HEK293 (cell line): Measurements from ENCODE around the gene SPTLC2.

Source experiments
- CTCF ChIA-PET: fragments of 350-600 bp; formaldehyde crosslinking; extraction: SDS; loops from one replicate; lab custom pipeline; 2021; ENCODE audit warnings: antibody characterized with exemption; lab: Yijun Ruan, JAX
- POLR2A ChIA-PET: fragments of 300-600 bp; formaldehyde crosslinking; extraction: SDS; loops from one replicate; lab custom pipeline; 2020; ENCODE audit warnings: antibody characterized with exemption, inconsistent platforms; lab: Yijun Ruan, JAX
- H3K27ac ChIP-seq: fragments of 200-500 bp; sonication (Bioruptor generic); 2 replicates; pipeline ENCODE4 v1.5.1; 2014; ENCODE audit warnings: low read depth, low read length, control low read depth, inconsistent platforms; ENCODE audit errors: extremely low read depth
- H3K36me3 ChIP-seq, 2 experiments: fragments of 200-500 bp in 1 of 2; sonication (Bioruptor generic) in 1 of 2; 1 replicate in 1 of 2; 2 replicates in 1 of 2; pipeline ENCODE4 v1.5.1; 2014 to 2017; ENCODE audit warnings: inconsistent platforms in 2 of 2, low read length in 2 of 2; ENCODE audit not compliant: control insufficient read depth in 2 of 2, insufficient read depth in 1 of 2
- H3K4me1 ChIP-seq: fragments of 200-500 bp; sonication (Bioruptor generic); 2 replicates; pipeline ENCODE4 v1.5.1; 2014; ENCODE audit warnings: mild to moderate bottlenecking, low read length, inconsistent platforms; ENCODE audit not compliant: control insufficient read depth, insufficient read depth
- H3K4me3 ChIP-seq: 2 replicates; pipeline ENCODE4 v1.5.1; 2011; ENCODE audit warnings: low read depth, mild to moderate bottlenecking, control low read depth, low read length, moderate library complexity
- H3K9me3 ChIP-seq: fragments of 200-500 bp; sonication (Bioruptor generic); 2 replicates; pipeline ENCODE4 v1.5.1; 2014; ENCODE audit warnings: low read depth, low read length, inconsistent platforms; ENCODE audit not compliant: control insufficient read depth, insufficient read depth
- BCL11B ChIP-seq: fragments of 450-650 bp; formaldehyde crosslinking; IDR thresholded peaks from 2 replicates; pipeline ENCODE4 v1.5.1; 2016; ENCODE audit warnings: low read depth, missing biosample characterization, missing genetic modification characterization
- FEZF1 ChIP-seq: fragments of 450-650 bp; formaldehyde crosslinking; IDR thresholded peaks from 2 replicates; pipeline ENCODE4 v1.5.1; 2016; ENCODE audit warnings: missing biosample characterization, missing genetic modification characterization
- GLIS1 ChIP-seq: fragments of 450-650 bp; formaldehyde crosslinking; IDR thresholded peaks from 2 replicates; pipeline ENCODE4 v1.5.1; 2016; ENCODE audit warnings: missing biosample characterization, missing genetic modification characterization
- KLF10 ChIP-seq: fragments of 450-650 bp; IDR thresholded peaks from 2 replicates; pipeline ENCODE4 v1.5.1; 2018; ENCODE audit warnings: missing biosample characterization, mild to moderate bottlenecking, missing genetic modification characterization
- SP2 ChIP-seq: fragments of 450-650 bp; formaldehyde crosslinking; IDR thresholded peaks from 2 replicates; pipeline ENCODE4 v1.5.1; 2016; ENCODE audit warnings: missing biosample characterization, missing genetic modification characterization
- SP3 ChIP-seq: fragments of 450-650 bp; formaldehyde crosslinking; IDR thresholded peaks from 2 replicates; pipeline ENCODE4 v1.5.1; 2016; ENCODE audit warnings: missing biosample characterization, missing genetic modification characterization
- YY1 ChIP-seq: fragments of 450-650 bp; formaldehyde crosslinking; IDR thresholded peaks from 2 replicates; pipeline ENCODE4 v1.5.1; 2018; ENCODE audit warnings: missing biosample characterization, missing genetic modification characterization
- YY2 ChIP-seq: fragments of 450-650 bp; formaldehyde crosslinking; IDR thresholded peaks from 2 replicates; pipeline ENCODE4 v1.5.1; 2016; ENCODE audit warnings: missing biosample characterization, missing genetic modification characterization
- ZBTB7A ChIP-seq: fragments of 450-650 bp; formaldehyde crosslinking; IDR thresholded peaks from 2 replicates; pipeline ENCODE4 v1.5.1; 2016; ENCODE audit warnings: low read depth, missing biosample characterization, missing genetic modification characterization
- ZIC2 ChIP-seq: fragments of 450-650 bp; formaldehyde crosslinking; IDR thresholded peaks from 2 replicates; pipeline ENCODE4 v1.5.1; 2016; ENCODE audit warnings: missing biosample characterization, missing genetic modification characterization
- ZNF157 ChIP-seq: fragments of 450-650 bp; formaldehyde crosslinking; IDR thresholded peaks from 2 replicates; pipeline ENCODE4 v1.5.1; 2016; ENCODE audit warnings: missing biosample characterization, missing genetic modification characterization
- ZNF16 ChIP-seq: fragments of 450-650 bp; formaldehyde crosslinking; IDR thresholded peaks from 2 replicates; pipeline ENCODE4 v1.5.1; 2016; ENCODE audit warnings: low read depth, missing biosample characterization, missing genetic modification characterization
- ZNF202 ChIP-seq: fragments of 450-650 bp; formaldehyde crosslinking; IDR thresholded peaks from 2 replicates; pipeline ENCODE4 v1.5.1; 2016; ENCODE audit warnings: missing biosample characterization, missing genetic modification characterization, borderline replicate concordance
- ZNF214 ChIP-seq: fragments of 450-650 bp; formaldehyde crosslinking; IDR thresholded peaks from 2 replicates; pipeline ENCODE4 v1.5.1; 2017; ENCODE audit warnings: missing biosample characterization, mild to moderate bottlenecking, missing genetic modification characterization, borderline replicate concordance
- ZNF404 ChIP-seq: fragments of 450-650 bp; formaldehyde crosslinking; IDR thresholded peaks from 2 replicates; pipeline ENCODE4 v1.5.1; 2017; ENCODE audit warnings: missing biosample characterization, missing genetic modification characterization
- ZNF426 ChIP-seq: fragments of 450-650 bp; formaldehyde crosslinking; IDR thresholded peaks from 2 replicates; pipeline ENCODE4 v1.5.1; 2017; ENCODE audit warnings: missing biosample characterization, missing genetic modification characterization, mild to moderate bottlenecking, inconsistent platforms, moderate library complexity
- ZNF530 ChIP-seq: fragments of 450-650 bp; formaldehyde crosslinking; IDR thresholded peaks from 2 replicates; pipeline ENCODE4 v1.5.1; 2016; ENCODE audit warnings: low read depth, missing biosample characterization, missing genetic modification characterization
- ZNF610 ChIP-seq: fragments of 450-650 bp; formaldehyde crosslinking; IDR thresholded peaks from 2 replicates; pipeline ENCODE4 v1.5.1; 2016; ENCODE audit warnings: missing biosample characterization, missing genetic modification characterization, borderline replicate concordance
- ZNF654 ChIP-seq: fragments of 450-650 bp; formaldehyde crosslinking; IDR thresholded peaks from 2 replicates; pipeline ENCODE4 v1.5.1; 2016; ENCODE audit warnings: low read depth, missing biosample characterization, missing genetic modification characterization
- ZNF707 ChIP-seq: fragments of 450-650 bp; formaldehyde crosslinking; IDR thresholded peaks from 2 replicates; pipeline ENCODE4 v1.5.1; 2016; ENCODE audit warnings: missing biosample characterization, missing genetic modification characterization
- TF ChIP-seq, protein P1 (sequence below): fragments of 450-650 bp; formaldehyde crosslinking; IDR thresholded peaks from 2 replicates; pipeline ENCODE4 v1.5.1; 2016; ENCODE audit warnings: missing biosample characterization, missing genetic modification characterization
- TF ChIP-seq, protein P2 (sequence below): fragments of 450-650 bp; formaldehyde crosslinking; IDR thresholded peaks from 2 replicates; pipeline ENCODE4 v1.5.1; 2016; ENCODE audit warnings: missing biosample characterization, missing genetic modification characterization
- TF ChIP-seq, protein P3 (sequence below): sonication (generic); formaldehyde crosslinking; IDR thresholded peaks from 2 replicates; pipeline ENCODE4 v1.8.1; 2022; ENCODE audit warnings: mild to moderate bottlenecking, moderate library complexity, missing genetic modification reagents
- TF ChIP-seq, protein P4 (sequence below): fragments of 450-650 bp; formaldehyde crosslinking; IDR thresholded peaks from 2 replicates; pipeline ENCODE4 v1.5.1; 2016; ENCODE audit warnings: missing biosample characterization, missing genetic modification characterization
- TF ChIP-seq, protein P5 (sequence below): fragments of 450-650 bp; formaldehyde crosslinking; IDR thresholded peaks from 2 replicates; pipeline ENCODE4 v1.5.1; 2016; ENCODE audit warnings: missing biosample characterization, missing genetic modification characterization
- TF ChIP-seq, protein P6 (sequence below): fragments of 450-650 bp; formaldehyde crosslinking; IDR thresholded peaks from 2 replicates; pipeline ENCODE4 v1.5.1; 2016; ENCODE audit warnings: missing biosample characterization, missing genetic modification characterization, low read depth
- TF ChIP-seq, protein P7 (sequence below): fragments of 450-650 bp; formaldehyde crosslinking; IDR thresholded peaks from 2 replicates; pipeline ENCODE4 v1.5.1; 2016; ENCODE audit warnings: missing biosample characterization, missing genetic modification characterization

SPTLC2 gene

DNA sequence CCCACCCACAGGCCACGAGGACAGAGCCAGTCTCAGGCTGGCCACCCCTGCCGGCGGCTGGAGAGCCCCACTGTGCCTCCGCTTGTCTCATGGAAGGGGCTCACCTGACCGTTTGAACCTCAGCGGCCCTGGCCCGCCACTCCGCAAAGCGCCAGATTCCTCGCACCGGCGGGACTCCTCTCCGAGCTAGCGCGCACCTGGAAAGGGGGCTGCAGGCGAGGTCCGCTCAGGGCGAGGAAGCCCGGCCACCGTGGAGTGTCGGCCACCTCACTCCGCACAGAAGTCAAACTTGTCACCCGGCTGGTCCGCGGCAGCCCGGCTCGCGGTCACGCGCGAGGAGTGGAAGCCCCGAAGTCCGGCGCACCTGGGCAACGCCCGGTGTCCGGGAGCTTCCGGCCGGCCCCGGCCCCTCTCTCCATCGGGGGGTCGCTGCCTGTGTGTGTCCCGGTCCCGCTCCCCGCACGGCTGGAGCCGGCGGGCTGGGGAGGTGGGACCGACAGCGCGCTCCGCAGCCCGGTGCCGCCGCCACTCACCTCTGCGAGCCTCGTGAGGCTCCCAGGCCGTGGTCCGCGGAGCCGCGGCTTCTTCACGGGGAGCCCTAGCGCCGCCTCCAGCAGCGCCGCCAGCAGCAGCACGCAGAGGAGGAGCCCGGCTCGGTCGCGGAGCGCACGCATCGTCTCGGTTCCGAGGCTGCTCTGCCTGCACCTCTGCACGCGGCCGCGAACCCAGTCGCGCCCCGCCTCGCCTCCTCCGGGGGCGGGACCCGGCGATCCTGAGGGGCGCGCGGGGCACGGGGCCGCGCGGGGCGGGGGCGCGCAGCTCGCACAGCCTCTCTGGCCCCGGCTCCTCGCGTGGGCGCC is 118.1 kb downstream of the SPTLC2 start, which contains the start of gene ISM2 (continued):
- TF ChIP-seq, protein P1, sequence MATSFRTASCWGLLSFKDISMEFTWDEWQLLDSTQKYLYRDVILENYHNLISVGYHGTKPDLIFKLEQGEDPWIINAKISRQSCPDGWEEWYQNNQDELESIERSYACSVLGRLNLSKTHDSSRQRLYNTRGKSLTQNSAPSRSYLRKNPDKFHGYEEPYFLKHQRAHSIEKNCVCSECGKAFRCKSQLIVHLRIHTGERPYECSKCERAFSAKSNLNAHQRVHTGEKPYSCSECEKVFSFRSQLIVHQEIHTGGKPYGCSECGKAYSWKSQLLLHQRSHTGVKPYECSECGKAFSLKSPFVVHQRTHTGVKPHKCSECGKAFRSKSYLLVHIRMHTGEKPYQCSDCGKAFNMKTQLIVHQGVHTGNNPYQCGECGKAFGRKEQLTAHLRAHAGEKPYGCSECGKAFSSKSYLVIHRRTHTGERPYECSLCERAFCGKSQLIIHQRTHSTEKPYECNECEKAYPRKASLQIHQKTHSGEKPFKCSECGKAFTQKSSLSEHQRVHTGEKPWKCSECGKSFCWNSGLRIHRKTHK (tag by site-specific recombination), result no peak
- TF ChIP-seq, protein P2, sequence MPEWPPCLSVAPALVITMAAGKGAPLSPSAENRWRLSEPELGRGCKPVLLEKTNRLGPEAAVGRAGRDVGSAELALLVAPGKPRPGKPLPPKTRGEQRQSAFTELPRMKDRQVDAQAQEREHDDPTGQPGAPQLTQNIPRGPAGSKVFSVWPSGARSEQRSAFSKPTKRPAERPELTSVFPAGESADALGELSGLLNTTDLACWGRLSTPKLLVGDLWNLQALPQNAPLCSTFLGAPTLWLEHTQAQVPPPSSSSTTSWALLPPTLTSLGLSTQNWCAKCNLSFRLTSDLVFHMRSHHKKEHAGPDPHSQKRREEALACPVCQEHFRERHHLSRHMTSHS (tag by site-specific recombination), result no peak
- TF ChIP-seq ZIC2 (tag by site-specific recombination) (peak; percentile 28; the same call in 1 of the 2 replicates), ZNF157 (tag by site-specific recombination) (no peak), GLIS1 (peak; percentile 51; the same call in 1 of the 2 replicates), ZNF214 (tag by site-specific recombination) (no peak), ZNF202 (tag by site-specific recombination) (no peak), FEZF1 (tag by site-specific recombination) (no peak), YY1 (tag by site-specific recombination) (no peak), ZNF404 (no peak), ZNF707 (tag by site-specific recombination) (no peak), ZNF654 (tag by site-specific recombination) (no peak), BCL11B (tag by site-specific recombination) (no peak), ZNF426 (no peak), SP3 (tag by site-specific recombination) (no peak), YY2 (tag by site-specific recombination) (no peak), KLF10 (no peak)
- TF ChIP-seq, protein P3, sequence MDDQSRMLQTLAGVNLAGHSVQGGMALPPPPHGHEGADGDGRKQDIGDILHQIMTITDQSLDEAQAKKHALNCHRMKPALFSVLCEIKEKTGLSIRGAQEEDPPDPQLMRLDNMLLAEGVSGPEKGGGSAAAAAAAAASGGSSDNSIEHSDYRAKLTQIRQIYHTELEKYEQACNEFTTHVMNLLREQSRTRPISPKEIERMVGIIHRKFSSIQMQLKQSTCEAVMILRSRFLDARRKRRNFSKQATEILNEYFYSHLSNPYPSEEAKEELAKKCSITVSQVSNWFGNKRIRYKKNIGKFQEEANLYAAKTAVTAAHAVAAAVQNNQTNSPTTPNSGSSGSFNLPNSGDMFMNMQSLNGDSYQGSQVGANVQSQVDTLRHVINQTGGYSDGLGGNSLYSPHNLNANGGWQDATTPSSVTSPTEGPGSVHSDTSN (CRISPR knock-in tag), result no peak
- TF ChIP-seq, protein P4, sequence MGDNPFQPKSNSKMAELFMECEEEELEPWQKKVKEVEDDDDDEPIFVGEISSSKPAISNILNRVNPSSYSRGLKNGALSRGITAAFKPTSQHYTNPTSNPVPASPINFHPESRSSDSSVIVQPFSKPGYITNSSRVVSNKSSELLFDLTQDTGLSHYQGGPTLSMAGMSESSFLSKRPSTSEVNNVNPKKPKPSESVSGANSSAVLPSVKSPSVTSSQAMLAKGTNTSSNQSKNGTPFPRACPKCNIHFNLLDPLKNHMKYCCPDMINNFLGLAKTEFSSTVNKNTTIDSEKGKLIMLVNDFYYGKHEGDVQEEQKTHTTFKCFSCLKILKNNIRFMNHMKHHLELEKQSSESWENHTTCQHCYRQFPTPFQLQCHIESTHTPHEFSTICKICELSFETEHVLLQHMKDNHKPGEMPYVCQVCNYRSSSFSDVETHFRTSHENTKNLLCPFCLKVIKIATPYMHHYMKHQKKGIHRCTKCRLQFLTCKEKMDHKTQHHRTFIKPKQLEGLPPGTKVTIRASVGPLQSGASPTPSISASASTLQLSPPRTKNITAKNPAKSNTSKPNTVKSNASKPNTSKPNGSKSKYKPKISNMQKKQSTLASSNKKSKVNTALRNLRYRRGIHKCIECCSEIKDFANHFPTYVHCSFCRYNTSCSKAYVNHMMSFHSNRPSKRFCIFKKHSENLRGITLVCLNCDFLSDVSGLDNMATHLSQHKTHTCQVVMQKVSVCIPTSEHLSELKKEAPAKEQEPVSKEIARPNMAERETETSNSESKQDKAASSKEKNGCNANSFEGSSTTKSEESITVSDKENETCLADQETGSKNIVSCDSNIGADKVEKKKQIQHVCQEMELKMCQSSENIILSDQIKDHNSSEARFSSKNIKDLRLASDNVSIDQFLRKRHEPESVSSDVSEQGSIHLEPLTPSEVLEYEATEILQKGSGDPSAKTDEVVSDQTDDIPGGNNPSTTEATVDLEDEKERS, result no peak

DNA sequence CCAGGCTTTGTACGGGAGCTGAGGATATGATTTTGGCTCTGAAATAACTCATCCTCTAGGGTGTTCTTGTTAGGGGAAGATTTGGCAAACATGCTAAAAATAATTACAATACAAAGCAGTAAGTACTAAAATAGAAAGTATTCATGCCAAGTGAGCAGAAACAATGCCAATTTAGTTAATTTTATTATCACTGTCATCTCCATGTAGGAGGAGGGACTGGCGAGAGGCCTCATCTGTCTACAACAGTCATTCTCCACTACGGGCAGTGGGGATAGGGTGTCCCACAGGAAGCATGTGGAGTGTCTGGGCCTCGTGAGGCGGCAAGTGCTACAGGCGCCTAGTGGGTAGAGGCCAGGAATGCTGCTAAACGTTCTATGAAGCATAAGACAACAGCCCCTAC is 121.1 kb downstream of the SPTLC2 start:
- CTCF ChIA-PET, result no interaction called here
- POLR2A ChIA-PET, result no interaction called here
- Histone ChIP-seq H3K4me3 (no peak overlapping the region), H3K4me1 (no peaks in the 10 kb centered on the region), H3K27ac (no peak overlapping the region), H3K36me3 (no peaks in the 10 kb centered on the region), H3K9me3 (no peaks in the 10 kb centered on the region)
- TF ChIP-seq ZNF530 (no peak), ZNF16 (tag by site-specific recombination) (no peak), SP2 (no peak), ZBTB7A (tag by site-specific recombination) (no peak), ZNF610 (tag by site-specific recombination) (no peak)
- TF ChIP-seq, protein P5, sequence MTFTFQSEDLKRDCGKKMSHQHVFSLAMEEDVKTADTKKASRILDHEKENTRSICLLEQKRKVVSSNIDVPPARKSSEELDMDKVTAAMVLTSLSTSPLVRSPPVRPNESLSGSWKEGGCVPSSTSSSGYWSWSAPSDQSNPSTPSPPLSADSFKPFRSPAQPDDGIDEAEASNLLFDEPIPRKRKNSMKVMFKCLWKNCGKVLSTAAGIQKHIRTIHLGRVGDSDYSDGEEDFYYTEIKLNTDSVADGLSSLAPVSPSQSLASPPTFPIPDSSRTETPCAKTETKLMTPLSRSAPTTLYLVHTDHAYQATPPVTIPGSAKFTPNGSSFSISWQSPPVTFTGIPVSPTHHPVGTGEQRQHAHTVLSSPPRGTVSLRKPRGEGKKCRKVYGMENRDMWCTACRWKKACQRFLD (tag by site-specific recombination), result no peak
- TF ChIP-seq, protein P6, sequence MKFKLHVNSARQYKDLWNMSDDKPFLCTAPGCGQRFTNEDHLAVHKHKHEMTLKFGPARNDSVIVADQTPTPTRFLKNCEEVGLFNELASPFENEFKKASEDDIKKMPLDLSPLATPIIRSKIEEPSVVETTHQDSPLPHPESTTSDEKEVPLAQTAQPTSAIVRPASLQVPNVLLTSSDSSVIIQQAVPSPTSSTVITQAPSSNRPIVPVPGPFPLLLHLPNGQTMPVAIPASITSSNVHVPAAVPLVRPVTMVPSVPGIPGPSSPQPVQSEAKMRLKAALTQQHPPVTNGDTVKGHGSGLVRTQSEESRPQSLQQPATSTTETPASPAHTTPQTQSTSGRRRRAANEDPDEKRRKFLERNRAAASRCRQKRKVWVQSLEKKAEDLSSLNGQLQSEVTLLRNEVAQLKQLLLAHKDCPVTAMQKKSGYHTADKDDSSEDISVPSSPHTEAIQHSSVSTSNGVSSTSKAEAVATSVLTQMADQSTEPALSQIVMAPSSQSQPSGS (tag by site-specific recombination), result no peak
- TF ChIP-seq, protein P7, sequence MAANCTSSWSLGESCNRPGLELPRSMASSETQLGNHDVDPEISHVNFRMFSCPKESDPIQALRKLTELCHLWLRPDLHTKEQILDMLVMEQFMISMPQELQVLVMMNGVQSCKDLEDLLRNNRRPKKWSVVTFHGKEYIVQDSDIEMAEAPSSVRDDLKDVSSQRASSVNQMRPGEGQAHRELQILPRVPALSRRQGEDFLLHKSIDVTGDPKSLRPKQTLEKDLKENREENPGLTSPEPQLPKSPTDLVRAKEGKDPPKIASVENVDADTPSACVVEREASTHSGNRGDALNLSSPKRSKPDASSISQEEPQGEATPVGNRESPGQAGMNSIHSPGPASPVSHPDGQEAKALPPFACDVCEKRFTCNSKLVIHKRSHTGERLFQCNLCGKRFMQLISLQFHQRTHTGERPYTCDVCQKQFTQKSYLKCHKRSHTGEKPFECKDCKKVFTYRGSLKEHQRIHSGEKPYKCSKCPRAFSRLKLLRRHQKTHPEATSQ, result no peak
